DOHH2 (cell line): ENCODE results near the gene STRN.
"Not testable (repeated sequence)": the region's sequence is repeated elsewhere in the genome, so short reads cannot be mapped to it uniquely, and the experiment has no call there.

Experiments used
- H3F3A ChIP-seq: fragments of 200-600 bp; sonication (generic), shearing (Covaris generic); 2 replicates; pipeline ENCODE4 v1.6.0; 2016; ENCODE audit warnings: antibody characterized with exemption, mild to moderate bottlenecking; ENCODE audit not compliant: control insufficient read depth, insufficient read depth
- H3K27ac ChIP-seq: fragments of 200-600 bp; sonication (generic); 2 replicates; pipeline ENCODE4 v1.5.1; 2014; ENCODE audit warnings: low read depth, mild to moderate bottlenecking, low read length, moderate library complexity
- H3K27me3 ChIP-seq: fragments of 200-600 bp; sonication (generic); 2 replicates; pipeline ENCODE4 v1.6.1; 2014; ENCODE audit warnings: mild to moderate bottlenecking, low read length, mixed read lengths; ENCODE audit not compliant: control insufficient read depth
- H3K36me3 ChIP-seq: fragments of 200-600 bp; sonication (generic); 2 replicates; pipeline ENCODE4 v1.6.1; 2014; ENCODE audit warnings: mild to moderate bottlenecking, low read length, moderate library complexity, mixed read lengths; ENCODE audit not compliant: control insufficient read depth
- H3K4me1 ChIP-seq: fragments of 200-600 bp; sonication (generic); 2 replicates; pipeline ENCODE4 v1.6.1; 2014; ENCODE audit warnings: mild to moderate bottlenecking, low read length, mixed read lengths; ENCODE audit not compliant: control insufficient read depth
- H3K4me2 ChIP-seq: fragments of 200-600 bp; sonication (generic); 2 replicates; pipeline ENCODE4 v1.6.0; 2014; ENCODE audit warnings: mild to moderate bottlenecking, low read length, moderate library complexity
- H3K4me3 ChIP-seq: fragments of 200-600 bp; sonication (generic); 2 replicates; pipeline ENCODE4 v1.5.1; 2014; ENCODE audit warnings: mild to moderate bottlenecking, low read length, mixed read lengths
- H3K79me2 ChIP-seq: fragments of 200-600 bp; sonication (generic); 2 replicates; pipeline ENCODE4 v1.6.1; 2014; ENCODE audit warnings: mild to moderate bottlenecking, low read length, mixed read lengths; ENCODE audit not compliant: control insufficient read depth
- H3K9me2 ChIP-seq: fragments of 200-600 bp; sonication (generic); replicated peaks from 2 replicates; pipeline ENCODE4 v1.6.1; 2014; ENCODE audit warnings: mild to moderate bottlenecking, low read length, mixed read lengths; ENCODE audit not compliant: control insufficient read depth
- H3K9me3 ChIP-seq: fragments of 200-600 bp; sonication (generic); 2 replicates; pipeline ENCODE4 v1.6.1; 2014; ENCODE audit warnings: antibody characterized with exemption, low read length, mixed read lengths; ENCODE audit not compliant: control insufficient read depth, insufficient read depth
- H4K20me1 ChIP-seq: fragments of 200-600 bp; sonication (generic); 2 replicates; pipeline ENCODE4 v1.6.0; 2014; ENCODE audit warnings: low read depth, mild to moderate bottlenecking, antibody characterized with exemption, low read length, moderate library complexity; ENCODE audit not compliant: control insufficient read depth, insufficient read depth
- CTCF ChIP-seq: fragments of 200-600 bp; sonication (generic); IDR thresholded peaks from one replicate; pipeline ENCODE4 v1.5.1; 2014; ENCODE audit warnings: antibody characterized with exemption, mild to moderate bottlenecking, low read depth, low read length; ENCODE audit not compliant: poor library complexity, severe bottlenecking
- EZH2phosphoT487 ChIP-seq: fragments of 200-600 bp; sonication (generic); IDR thresholded peaks from 2 replicates; pipeline ENCODE4 v1.6.1; 2017; ENCODE audit warnings: borderline replicate concordance, mild to moderate bottlenecking, antibody characterized with exemption, low read length, moderate library complexity, mixed read lengths

Gene STRN

DNA sequence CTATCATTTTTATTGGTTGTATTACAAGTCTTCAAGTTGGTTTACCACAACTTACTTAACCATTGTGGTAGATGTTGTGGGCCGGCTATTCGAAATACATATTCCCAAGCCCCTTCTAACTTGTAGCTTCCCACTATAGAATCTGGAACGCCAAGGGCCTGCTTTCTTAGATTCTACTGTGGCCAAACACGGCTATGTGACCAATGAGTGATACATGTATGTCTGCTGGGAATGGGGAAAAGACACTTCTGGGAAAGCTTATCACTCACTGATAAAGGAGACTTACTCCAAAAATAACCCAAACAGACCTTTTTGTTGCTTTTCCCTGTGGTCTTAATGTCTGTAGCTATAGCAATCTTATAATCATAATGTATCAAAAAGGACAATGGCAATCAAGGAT is 24.5 kb downstream of the STRN start:
- no peak overlapping the region for H3K4me3 ChIP-seq
- H3K4me2 ChIP-seq, result no peak overlapping the region
- no peak overlapping the region for H3K27ac ChIP-seq
- H3K4me1 ChIP-seq, result no peaks in the 10 kb centered on the region
- no peaks in the 10 kb centered on the region for H3K9me2 ChIP-seq
- no peaks in the 10 kb centered on the region for H3K9me3 ChIP-seq
- H3F3A ChIP-seq, result no peaks in the 10 kb centered on the region
- peaks cover 5% of the 10 kb centered on the region; the same call in 1 of the 2 replicates for H3K79me2 ChIP-seq
- H3K27me3 ChIP-seq, result no peaks in the 10 kb centered on the region
- H3K36me3 ChIP-seq, result no peaks in the 10 kb centered on the region
- no peak for TF ChIP-seq CTCF
- no peak for TF ChIP-seq EZH2phosphoT487
- H4K20me1 ChIP-seq, result no peaks in the 10 kb centered on the region

DNA sequence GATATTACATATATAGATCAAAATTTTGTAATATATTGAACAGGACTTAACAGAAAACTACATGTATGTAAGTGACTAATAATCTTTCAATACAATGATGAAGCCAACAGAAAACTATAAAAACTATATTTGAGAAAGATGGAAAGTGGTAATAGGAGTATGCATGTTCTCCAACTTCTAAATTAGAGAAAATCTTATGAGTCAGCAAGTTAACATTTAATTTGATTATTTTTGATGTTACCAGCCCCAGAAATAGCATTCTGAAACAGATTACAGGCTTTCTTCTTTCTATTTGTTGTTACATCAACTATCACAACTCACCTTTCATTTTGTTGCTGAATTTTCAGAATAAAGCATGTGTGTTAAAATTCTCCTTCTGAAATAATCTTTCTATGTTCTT is 29.8 kb downstream of the STRN start:
- not testable (repeated sequence) for H3K27me3 ChIP-seq, H3K4me2 ChIP-seq, H3K27ac ChIP-seq, H3F3A ChIP-seq, H4K20me1 ChIP-seq, H3K4me1 ChIP-seq, H3K4me3 ChIP-seq, H3K36me3 ChIP-seq, H3K9me3 ChIP-seq, H3K79me2 ChIP-seq, H3K9me2 ChIP-seq

DNA sequence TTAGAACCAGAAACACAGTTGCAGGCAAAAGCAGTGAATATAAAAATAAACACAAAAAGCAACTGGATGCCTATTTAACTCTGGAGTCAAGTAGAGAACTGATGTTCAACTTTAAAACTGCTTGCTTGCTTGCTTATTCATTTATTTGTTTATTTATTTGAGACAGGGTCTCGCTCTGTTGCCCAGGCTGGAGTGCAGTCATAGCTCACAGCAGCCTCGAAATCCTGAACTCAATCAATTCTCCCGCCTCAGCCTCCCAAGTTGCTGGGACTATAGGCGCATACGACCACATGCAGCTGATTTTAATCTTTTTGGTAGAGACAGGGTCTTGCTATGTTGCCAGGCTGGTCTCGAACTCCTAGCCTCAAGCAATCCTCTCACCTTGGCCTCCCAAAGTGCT is 34.6 kb downstream of the STRN start:
- not testable (repeated sequence) for H3K9me3 ChIP-seq, H4K20me1 ChIP-seq, H3K27ac ChIP-seq, H3K4me3 ChIP-seq, H3F3A ChIP-seq, H3K27me3 ChIP-seq, H3K9me2 ChIP-seq, H3K36me3 ChIP-seq, H3K4me2 ChIP-seq, H3K79me2 ChIP-seq, H3K4me1 ChIP-seq

GRCh38 chr2:36930787-36931410 is 35.4 kb downstream of the STRN start:
- not testable (repeated sequence) for H3K4me2 ChIP-seq, H3K36me3 ChIP-seq, H4K20me1 ChIP-seq, H3K4me1 ChIP-seq, H3K27ac ChIP-seq, H3K27me3 ChIP-seq, H3K79me2 ChIP-seq, H3F3A ChIP-seq, H3K4me3 ChIP-seq, H3K9me2 ChIP-seq, H3K9me3 ChIP-seq

GRCh38 chr2:36926175-36927132 is 39.9 kb downstream of the STRN start:
- H3K27ac ChIP-seq, H3K27me3 ChIP-seq, H4K20me1 ChIP-seq, H3K9me2 ChIP-seq, H3K4me3 ChIP-seq, H3K79me2 ChIP-seq, H3K9me3 ChIP-seq, H3K4me1 ChIP-seq, H3K36me3 ChIP-seq, H3K4me2 ChIP-seq, H3F3A ChIP-seq: not testable (repeated sequence)

GRCh38 chr2:36922629-36923028 is 43.7 kb downstream of the STRN start:
- H3K4me2 ChIP-seq, H4K20me1 ChIP-seq, H3K4me3 ChIP-seq, H3K9me2 ChIP-seq, H3K36me3 ChIP-seq, H3K79me2 ChIP-seq, H3F3A ChIP-seq, H3K9me3 ChIP-seq, H3K27ac ChIP-seq, H3K4me1 ChIP-seq, H3K27me3 ChIP-seq: not testable (repeated sequence)
